Retinal pigment epithelial cell (primary cell): ENCODE results near the gene SLC39A13.
"Not testable (repeated sequence)": the region's sequence is repeated elsewhere in the genome, so short reads cannot be mapped to it uniquely, and the experiment has no call there.

Source experiments
- DNase-seq: peaks from one replicate; pipeline ENCODE4 v3.0.0-alpha.2; 2010; ENCODE audit warnings: low read depth
- H3K4me3 ChIP-seq: 2 replicates; pipeline ENCODE4 v1.5.1; 2011; ENCODE audit warnings: mild to moderate bottlenecking, low read length, control low read depth, moderate library complexity
- TF ChIP-seq, protein P1 (sequence below): conservative IDR thresholded peaks from 2 replicates; pipeline ENCODE4 v1.5.1; 2011; ENCODE audit warnings: low read depth, low read length, control low read depth, inconsistent platforms

The SLC39A13 gene

DNA sequence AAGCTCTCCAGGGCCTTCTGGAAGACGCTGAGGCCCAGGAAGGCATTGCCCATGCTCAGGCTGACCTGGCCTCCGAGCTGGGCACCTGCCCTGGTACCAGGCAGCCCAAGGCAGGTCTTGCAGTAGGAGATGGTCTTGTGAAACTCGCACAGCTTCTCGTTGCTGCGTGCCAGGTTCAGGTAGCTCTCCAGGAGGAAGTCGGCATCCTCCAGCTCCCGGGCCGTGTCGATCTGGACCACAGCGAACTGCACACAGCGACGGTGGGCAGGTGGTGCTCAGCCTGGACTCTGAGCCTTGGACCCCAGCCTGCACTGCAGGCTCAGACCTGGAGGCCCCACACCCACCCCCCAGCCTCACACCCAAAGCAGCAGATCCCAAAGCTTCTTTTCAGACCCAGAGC is 39.5 kb downstream of the SLC39A13 start:
- TF ChIP-seq, protein P1, sequence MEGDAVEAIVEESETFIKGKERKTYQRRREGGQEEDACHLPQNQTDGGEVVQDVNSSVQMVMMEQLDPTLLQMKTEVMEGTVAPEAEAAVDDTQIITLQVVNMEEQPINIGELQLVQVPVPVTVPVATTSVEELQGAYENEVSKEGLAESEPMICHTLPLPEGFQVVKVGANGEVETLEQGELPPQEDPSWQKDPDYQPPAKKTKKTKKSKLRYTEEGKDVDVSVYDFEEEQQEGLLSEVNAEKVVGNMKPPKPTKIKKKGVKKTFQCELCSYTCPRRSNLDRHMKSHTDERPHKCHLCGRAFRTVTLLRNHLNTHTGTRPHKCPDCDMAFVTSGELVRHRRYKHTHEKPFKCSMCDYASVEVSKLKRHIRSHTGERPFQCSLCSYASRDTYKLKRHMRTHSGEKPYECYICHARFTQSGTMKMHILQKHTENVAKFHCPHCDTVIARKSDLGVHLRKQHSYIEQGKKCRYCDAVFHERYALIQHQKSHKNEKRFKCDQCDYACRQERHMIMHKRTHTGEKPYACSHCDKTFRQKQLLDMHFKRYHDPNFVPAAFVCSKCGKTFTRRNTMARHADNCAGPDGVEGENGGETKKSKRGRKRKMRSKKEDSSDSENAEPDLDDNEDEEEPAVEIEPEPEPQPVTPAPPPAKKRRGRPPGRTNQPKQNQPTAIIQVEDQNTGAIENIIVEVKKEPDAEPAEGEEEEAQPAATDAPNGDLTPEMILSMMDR = no peak
- DNase-seq = no peak
- no peak overlapping the region for H3K4me3 ChIP-seq

DNA sequence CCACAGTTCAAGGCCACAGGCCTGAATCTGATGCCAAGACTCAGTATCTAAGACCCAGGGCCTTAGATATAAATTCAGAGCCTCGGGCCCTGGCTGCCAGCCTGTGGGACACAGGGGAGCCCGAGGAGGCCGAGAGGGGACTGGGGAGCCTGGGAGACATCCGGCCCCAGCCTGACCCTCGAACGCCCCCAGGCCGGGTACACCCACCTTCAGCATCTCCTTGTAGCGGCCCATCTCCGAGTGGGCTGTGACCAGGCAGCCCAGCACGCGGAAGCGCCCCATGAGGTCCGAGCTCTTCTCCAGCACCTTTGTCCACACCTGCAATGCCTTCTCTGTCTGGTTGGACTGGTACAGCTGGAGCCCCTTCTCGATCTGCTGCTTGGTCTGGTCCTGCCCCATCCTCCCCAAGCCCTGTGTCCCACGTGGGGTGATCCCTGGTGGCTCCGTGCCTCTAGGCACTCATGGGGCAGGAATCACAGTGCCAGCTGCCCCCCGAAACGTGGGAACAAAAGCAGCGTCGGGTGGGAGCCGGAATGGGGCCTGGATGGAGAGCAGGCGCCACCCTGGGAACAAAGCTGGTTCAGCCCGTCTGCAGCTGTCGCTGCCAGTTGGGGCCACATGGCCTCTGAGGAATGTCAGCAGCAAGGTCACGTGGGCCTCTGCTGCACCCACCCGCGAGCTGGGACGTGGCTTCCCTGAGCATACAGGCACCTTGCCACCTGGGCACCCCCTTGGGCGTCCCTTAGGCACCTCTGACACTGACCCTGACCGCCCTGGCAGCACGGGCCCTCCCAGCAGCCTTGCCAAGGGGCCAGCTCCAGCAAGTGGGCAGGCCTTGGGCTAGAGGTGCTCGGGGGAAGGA is 40.4 kb downstream of the SLC39A13 start, which contains the start of gene RAPSN:
Gene RAPSN (minus strand): TSS at position 571 of the 862 bp plus-strand sequence. CDS start 172 bp downstream, at position 399.
- no peak within 1 kb of the TSS for H3K4me3 ChIP-seq
- no peak for DNase-seq
- TF ChIP-seq, protein P1 = no peak

DNA sequence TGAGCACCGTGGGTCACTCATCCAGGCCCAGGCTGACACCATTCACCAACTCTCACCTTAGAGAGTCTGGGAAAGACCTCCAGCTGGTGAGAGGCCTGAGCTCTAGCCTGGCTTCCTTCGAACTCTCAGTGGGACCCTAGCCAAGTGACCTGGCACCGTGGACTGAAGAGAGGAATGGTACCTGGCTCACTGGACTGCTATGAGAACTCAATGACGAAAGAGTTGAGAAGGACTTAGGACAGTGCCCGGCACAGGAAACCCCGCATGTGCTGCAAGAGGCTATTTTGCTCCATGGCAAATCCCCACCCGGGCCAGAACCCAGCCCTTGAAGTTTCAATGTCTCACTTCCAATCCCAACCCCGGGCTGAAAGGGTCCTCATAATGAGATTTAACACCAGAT is 41.2 kb downstream of the SLC39A13 start:
- H3K4me3 ChIP-seq = no peak overlapping the region
- TF ChIP-seq, protein P1 = no peak
- DNase-seq = no peak

DNA sequence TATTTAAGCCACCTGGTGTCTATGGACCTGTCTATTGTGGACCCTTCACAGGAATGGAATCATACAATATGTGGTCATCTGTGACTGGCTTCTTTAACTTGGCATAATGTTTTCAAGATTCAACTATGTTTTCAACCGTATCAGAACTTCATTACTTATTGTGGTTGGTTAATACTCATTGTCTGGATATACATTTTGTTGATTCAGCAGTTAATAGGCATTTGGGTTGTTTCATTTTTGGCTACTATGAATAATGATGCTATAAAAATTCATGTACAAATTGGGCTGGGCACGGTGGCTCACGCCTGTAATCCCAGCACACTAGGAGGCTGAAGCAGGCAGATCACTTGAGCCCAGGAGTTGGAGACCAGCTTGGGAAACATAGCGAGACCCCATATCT is 43.0 kb downstream of the SLC39A13 start:
- TF ChIP-seq, protein P1 = no peak
- H3K4me3 ChIP-seq = no peak overlapping the region
- DNase-seq = no peak

DNA sequence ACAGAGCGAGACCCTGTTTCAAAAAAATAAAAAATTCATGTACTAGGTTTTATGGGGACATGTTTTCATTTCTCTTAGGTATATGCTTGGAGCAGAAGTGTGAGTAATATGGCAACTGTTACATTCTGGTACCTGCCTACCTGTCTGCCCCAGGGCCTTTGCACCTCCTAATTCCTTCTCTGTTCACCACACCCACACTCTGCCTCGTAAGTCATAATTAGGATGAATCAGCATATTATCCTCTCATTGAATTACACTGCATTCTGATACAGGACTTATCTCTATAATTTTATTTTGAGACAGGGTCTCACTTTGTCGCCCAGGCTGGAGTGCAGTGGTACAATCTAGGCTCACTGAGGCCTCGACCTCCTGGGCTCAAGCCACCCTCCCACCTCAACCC is 43.6 kb downstream of the SLC39A13 start:
- DNase-seq = no peak
- no peak overlapping the region for H3K4me3 ChIP-seq
- TF ChIP-seq, protein P1 = no peak

DNA sequence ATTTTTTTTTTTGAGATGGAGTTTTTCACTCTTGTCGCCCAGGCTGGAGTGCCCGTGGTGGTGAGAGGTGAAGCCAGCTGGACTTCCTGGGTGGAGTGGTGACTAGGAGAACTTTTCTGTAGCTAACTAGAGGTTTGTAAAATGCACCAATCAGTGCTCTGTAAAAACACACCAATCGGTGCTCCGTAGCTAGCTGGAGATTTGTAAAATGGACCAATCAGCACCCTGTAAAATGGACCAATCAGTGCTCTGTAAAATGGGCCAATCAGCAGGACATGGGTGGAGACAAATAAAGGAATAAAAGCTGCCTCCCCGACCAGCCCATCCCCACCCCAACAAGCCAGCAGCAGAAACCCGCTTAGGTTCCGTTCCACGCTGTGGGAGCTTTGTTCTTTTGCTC is 45.0 kb downstream of the SLC39A13 start:
- DNase-seq = no peak
- TF ChIP-seq, protein P1 = no peak
- H3K4me3 ChIP-seq = no peak overlapping the region

DNA sequence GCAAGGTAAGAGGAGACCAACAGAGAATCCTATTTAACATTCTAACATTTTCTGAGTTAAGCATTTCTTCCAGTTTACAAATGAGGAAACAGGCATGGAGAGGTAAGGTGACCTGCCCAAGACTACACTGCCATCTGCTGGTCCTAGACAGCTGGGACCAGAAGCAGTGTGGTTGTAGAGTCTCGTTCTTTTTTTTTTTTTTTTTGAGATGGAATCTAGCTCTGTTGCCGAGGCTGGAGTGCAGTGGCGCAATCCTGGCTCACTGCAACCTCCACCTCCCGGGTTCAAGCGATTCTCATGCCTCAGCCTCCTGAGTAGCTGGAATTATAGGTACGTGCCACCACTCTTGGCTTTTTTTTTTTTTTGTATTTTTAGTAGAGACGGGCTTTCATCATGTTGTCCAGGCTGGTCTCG is 45.9 kb downstream of the SLC39A13 start:
- TF ChIP-seq, protein P1 = peak; percentile 92
- H3K4me3 ChIP-seq = not testable (repeated sequence)
- DNase-seq = peak; percentile 49
